ENCODE results near the gene RSPO4. TPM values are rescaled to one million over a fixed set of nuclear protein-coding genes. Genes with fewer than 3 reads are reported as not detected.

RSPO4 gene
- total and polyA plus RNA-seq, 2 of the 8 experiments (the other 6 are each of a cell fraction or from before 2014, with no cell fraction given) = 3.4 to 6.4 TPM

DNA sequence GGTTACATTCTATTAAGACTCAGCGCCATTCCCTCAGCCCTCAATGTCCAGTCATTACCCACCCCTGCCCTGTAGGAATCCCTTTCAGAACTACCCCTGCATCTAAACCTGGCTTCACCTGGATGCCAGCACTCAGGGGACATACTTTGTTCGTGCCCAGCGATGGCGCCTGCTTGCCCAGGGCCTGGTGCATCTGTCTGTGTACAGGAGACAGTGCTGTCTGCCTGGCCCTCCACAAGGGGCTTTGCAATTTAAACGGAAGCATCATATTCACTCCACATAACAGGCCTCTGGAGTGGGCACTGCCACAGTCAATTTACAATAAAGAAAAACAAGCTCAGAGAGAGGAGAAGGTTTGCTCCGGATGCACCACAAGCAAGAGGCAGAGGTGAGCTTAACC, 4.6 kb downstream of the RSPO4 start:
- no peak overlapping the region for H2AFZ ChIP-seq (ENCODE audit: low read length)
- 92% methylated on average over 6 of the region's 6 CpGs; no CpG with 5 or more reads in 1 of the 2 experiments for WGBS, 2 experiments (ENCODE audit: extremely low coverage in 1 of 2, insufficient coverage in 1 of 2, insufficient read length in 1 of 2, insufficient replicate concordance in 2 of 2, low coverage in 1 of 2, low lambda C conversion rate in 2 of 2, missing lambda C conversion rate in 1 of 2)
- no peak overlapping the region for H4K5ac ChIP-seq (ENCODE audit: insufficient read length, low read depth, low read length)
- H4K8ac ChIP-seq (ENCODE audit: extremely low read depth, insufficient read depth, low read length) = no peak overlapping the region
- peaks cover 0 to 2% of the 10 kb centered on the region in 2 experiments for H4K20me1 ChIP-seq (replicated peaks in 1 of 2; ENCODE audit: control insufficient read depth in 1 of 2, insufficient read depth in 2 of 2, low read length in 2 of 2)
- POLR2A ChIA-PET (ENCODE audit: partially characterized antibody) = no interaction called here
- no peak overlapping the region for H3K4ac ChIP-seq (replicated peaks; ENCODE audit: insufficient read length, low read depth, low read length)
- CTCF ChIA-PET (ENCODE audit: partially characterized antibody) = interaction anchor here (0.7 to 1.8 kb wide), 3 partner anchors 17 to 179 kb away, joined by 3 to 5 read pairs (median 3); no protein-coding TSS in a partner anchor
- H3K9ac ChIP-seq (replicated peaks in 1 of 4; ENCODE audit: extremely low read depth in 1 of 4, low read depth in 3 of 4, low read length in 3 of 4) = no peak overlapping the region
- H3K27ac ChIP-seq (ENCODE audit: low read depth, low read length) = no peak overlapping the region
- no peak overlapping the region for H2BK20ac ChIP-seq (ENCODE audit: low read length)
- H3K18ac ChIP-seq (ENCODE audit: extremely low read depth, low read length) = no peak overlapping the region
- H3K4me3 ChIP-seq (ENCODE audit: extremely low read depth in 1 of 4, insufficient read depth in 2 of 4, low read depth in 3 of 4, low read length in 4 of 4) = no peak overlapping the region
- H3K14ac ChIP-seq (ENCODE audit: insufficient read length) = no peak overlapping the region
- no peak overlapping the region for H2BK120ac ChIP-seq (replicated peaks; ENCODE audit: low read depth, low read length)
- H2AK5ac ChIP-seq (ENCODE audit: low read depth, low read length) = no peak overlapping the region
- peaks cover 4% of the 10 kb centered on the region; the same call in 1 of the 2 replicates for H3K23me2 ChIP-seq (ENCODE audit: low read depth, low read length)
- FAIRE-seq (no peak), DNase-seq (ENCODE audit: low read depth in 1 of 2, low spot score in 2 of 2) (no peak)
- no peaks in the 10 kb centered on the region for H3K79me2 ChIP-seq (ENCODE audit: control insufficient read depth in 1 of 2, insufficient read depth in 2 of 2, low read length in 2 of 2)
- no peaks in the 10 kb centered on the region for H3K9me3 ChIP-seq (ENCODE audit: insufficient read depth in 2 of 2, low read depth in 1 of 2, low read length in 1 of 2)
- peaks cover 0 to 5% (median 2%) of the 10 kb centered on the region in 4 experiments; a peak in 3 of 7 replicates for H3K4me1 ChIP-seq (replicated peaks in 1 of 4; ENCODE audit: control insufficient read depth in 3 of 4, insufficient read depth in 4 of 4, low read length in 3 of 4)
- H3K36me3 ChIP-seq (ENCODE audit: control insufficient read depth in 2 of 4, insufficient read depth in 4 of 4, low read length in 3 of 4) = no peaks in the 10 kb centered on the region
- no peak overlapping the region for H4K91ac ChIP-seq (replicated peaks; ENCODE audit: insufficient read length, low read length)
- H3K79me1 ChIP-seq (ENCODE audit: low read depth, low read length) = no peaks in the 10 kb centered on the region
- H3K27me3 ChIP-seq (replicated peaks in 1 of 4; ENCODE audit: control insufficient read depth in 3 of 4, extremely low read depth in 1 of 4, insufficient read depth in 3 of 4, low read length in 3 of 4) = peaks cover 4 to 20% (median 17%) of the 10 kb centered on the region in 4 experiments
- no peak overlapping the region for H3K4me2 ChIP-seq (ENCODE audit: insufficient read depth in 1 of 2, low read depth in 2 of 2, low read length in 2 of 2)
- no peak overlapping the region for H2BK12ac ChIP-seq (ENCODE audit: low read depth, low read length)
- no peak overlapping the region for H3K56ac ChIP-seq (replicated peaks; ENCODE audit: insufficient read length, low read depth, low read length)
- H2BK5ac ChIP-seq (ENCODE audit: low read depth, low read length) = no peak overlapping the region
- no peak overlapping the region for H2BK15ac ChIP-seq (ENCODE audit: low read length)
- H3K23ac ChIP-seq (ENCODE audit: insufficient read length) = no peak overlapping the region
- no peak for TF ChIP-seq EGR1 (IDR thresholded peaks at IDR 0.05; ENCODE audit: borderline replicate concordance, low read depth, low read length)

Measured in H1 (cell line).